ENCODE measurements around the gene CAPN6. TPM values are rescaled to one million over a fixed set of nuclear protein-coding genes. Genes with fewer than 3 reads are reported as not detected.

CAPN6 gene
- total RNA-seq, 4 donors from 2014 or later, result 0.13 to 1.6 (median 1.4) TPM; not detected in 1

DNA sequence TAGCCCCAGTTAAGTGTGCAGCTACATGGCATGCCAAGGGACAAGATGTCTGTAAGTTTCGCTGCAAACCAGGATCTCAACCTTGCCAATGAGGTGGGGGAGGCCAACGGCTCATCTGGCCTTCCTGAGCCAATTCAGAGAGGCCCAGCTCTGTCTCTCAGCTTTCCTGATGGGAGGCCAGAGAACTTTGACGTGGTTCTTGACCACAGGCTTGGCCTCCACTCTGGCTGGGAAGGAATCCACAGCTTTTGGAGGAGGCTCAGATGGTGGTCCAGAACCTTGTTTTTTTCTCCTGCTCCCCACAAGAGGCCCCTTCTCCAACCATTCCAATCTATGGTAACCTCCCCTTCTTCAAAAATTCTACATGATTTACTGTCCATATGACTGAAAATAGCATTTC, 9.8 kb downstream of the CAPN6 start:
- TF ChIP-seq POLR2A (IDR thresholded peaks at IDR 0.05), result no peak
- TF ChIP-seq, protein P1, sequence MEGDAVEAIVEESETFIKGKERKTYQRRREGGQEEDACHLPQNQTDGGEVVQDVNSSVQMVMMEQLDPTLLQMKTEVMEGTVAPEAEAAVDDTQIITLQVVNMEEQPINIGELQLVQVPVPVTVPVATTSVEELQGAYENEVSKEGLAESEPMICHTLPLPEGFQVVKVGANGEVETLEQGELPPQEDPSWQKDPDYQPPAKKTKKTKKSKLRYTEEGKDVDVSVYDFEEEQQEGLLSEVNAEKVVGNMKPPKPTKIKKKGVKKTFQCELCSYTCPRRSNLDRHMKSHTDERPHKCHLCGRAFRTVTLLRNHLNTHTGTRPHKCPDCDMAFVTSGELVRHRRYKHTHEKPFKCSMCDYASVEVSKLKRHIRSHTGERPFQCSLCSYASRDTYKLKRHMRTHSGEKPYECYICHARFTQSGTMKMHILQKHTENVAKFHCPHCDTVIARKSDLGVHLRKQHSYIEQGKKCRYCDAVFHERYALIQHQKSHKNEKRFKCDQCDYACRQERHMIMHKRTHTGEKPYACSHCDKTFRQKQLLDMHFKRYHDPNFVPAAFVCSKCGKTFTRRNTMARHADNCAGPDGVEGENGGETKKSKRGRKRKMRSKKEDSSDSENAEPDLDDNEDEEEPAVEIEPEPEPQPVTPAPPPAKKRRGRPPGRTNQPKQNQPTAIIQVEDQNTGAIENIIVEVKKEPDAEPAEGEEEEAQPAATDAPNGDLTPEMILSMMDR (IDR thresholded peaks at IDR 0.05), result no peak
- WGBS, 2 donors, result 61 to 85% methylated on average over 2 to 3 of the region's 3 CpGs
- no peaks in the 10 kb centered on the region for H3K27me3 ChIP-seq
- H3K27ac ChIP-seq, result no peak overlapping the region
- intact Hi-C loops (cut with DNase I), result no loop called here
- no peaks in the 10 kb centered on the region for H3K36me3 ChIP-seq
- DNase-seq, result no peak
- no peaks in the 10 kb centered on the region for H3K9me3 ChIP-seq
- H3K4me1 ChIP-seq, result no peaks in the 10 kb centered on the region
- H3K4me3 ChIP-seq (replicated peaks in 1 of 3), result no peak overlapping the region

DNA sequence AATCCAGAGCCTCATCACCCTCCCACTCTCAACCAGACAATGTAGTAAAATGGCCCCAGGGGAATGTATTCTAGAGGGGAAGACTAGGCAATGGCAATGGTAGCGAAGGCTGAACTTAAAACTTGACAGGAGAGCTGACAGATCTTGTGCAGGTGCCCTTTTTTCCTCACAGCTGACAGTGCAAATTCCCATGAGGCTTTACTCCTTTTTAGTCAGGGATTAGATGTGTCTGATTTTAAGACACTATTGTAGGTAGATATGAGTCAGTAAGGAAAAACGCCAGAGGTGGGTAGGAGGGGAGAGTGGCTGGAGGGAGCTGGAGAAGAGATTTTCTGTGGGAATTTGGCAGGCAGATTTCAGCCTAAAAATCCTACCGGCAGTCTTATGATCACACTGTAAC, 10.7 kb downstream of the CAPN6 start:
- H3K4me1 ChIP-seq, result no peaks in the 10 kb centered on the region
- DNase-seq, result no peak
- H3K27me3 ChIP-seq, result no peaks in the 10 kb centered on the region
- H3K4me3 ChIP-seq (replicated peaks in 1 of 3), result no peak overlapping the region
- no peak for TF ChIP-seq POLR2A (IDR thresholded peaks at IDR 0.05)
- TF ChIP-seq, protein P1 (IDR thresholded peaks at IDR 0.05), result no peak
- 81 to 90% methylated on average over 3 of the region's 3 CpGs for WGBS, 2 donors
- H3K9me3 ChIP-seq, result no peaks in the 10 kb centered on the region
- H3K27ac ChIP-seq, result no peak overlapping the region
- intact Hi-C loops (cut with DNase I), result no loop called here
- no peaks in the 10 kb centered on the region for H3K36me3 ChIP-seq

DNA sequence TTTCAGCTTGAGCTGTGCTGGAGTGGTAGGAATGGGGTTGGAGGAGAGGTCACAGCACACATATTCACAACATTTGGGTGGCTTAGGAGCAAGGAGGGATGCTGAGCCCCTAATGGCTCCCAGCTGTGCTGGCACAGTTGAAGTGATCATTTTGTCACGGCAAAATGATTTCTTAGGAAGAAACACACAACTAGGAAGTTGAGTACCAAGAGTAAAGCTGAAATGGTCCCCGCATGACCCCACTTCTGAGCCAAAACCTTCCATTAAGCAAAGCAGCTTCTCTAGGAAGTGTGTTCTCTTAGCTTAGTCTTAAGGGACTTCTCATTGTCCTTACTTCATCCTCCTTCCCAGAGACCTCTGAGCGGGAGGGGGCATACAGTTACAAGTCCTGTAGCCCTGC, 12.6 kb downstream of the CAPN6 start:
- Histone ChIP-seq H3K4me3 (replicated peaks in 1 of 3) (no peak overlapping the region), H3K27ac (no peak overlapping the region), H3K4me1 (no peaks in the 10 kb centered on the region), H3K27me3 (no peaks in the 10 kb centered on the region), H3K36me3 (no peaks in the 10 kb centered on the region), H3K9me3 (no peaks in the 10 kb centered on the region)
- 65 to 69% methylated on average over 3 of the region's 3 CpGs for WGBS, 2 donors
- no peak for TF ChIP-seq POLR2A (IDR thresholded peaks at IDR 0.05)
- TF ChIP-seq, protein P1 (IDR thresholded peaks at IDR 0.05), result no peak
- intact Hi-C loops (cut with DNase I), result no loop called here
- no peak for DNase-seq

DNA sequence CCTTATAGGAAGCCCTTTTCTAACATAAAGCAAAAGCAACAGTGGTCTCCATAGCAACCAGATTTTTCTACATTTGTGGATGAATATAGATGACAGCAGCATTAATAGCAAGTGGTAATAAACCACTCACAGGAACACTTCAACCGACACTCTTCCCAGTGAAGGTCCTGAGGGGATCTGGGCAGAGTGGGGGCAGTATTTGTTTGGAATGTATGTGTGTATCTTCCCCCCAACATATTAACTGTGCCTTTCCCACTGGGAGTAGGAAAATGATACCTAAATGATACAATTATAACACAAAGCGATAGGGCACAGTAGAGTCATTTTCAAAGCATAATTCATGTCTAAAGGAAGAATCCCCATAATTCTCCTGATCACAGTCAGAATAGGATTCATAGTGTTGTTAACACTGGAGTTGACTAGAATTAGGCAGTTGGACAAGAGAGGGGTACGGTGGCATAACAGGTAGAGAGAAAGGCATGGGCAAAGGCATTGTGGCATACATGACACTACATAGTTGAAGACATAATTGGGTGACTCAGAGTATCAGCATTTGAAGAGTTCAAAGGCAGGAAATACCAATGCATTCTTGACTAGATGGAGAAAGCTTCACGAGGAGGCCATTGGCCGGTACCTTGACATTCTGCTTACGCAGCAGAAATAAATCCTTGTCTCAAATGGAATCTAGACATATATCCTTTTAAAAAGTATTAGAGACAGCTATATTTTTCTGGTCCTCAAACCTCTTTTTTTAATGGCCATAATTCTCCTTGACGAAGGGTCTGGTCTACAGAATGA, 15.2 kb downstream of the CAPN6 start:
- H3K4me1 ChIP-seq, result no peaks in the 10 kb centered on the region
- intact Hi-C loops (cut with DNase I), result no loop called here
- DNase-seq, result no peak
- H3K4me3 ChIP-seq (replicated peaks in 1 of 3), result no peak overlapping the region
- TF ChIP-seq POLR2A (IDR thresholded peaks at IDR 0.05), result no peak
- TF ChIP-seq, protein P1 (IDR thresholded peaks at IDR 0.05), result no peak
- WGBS, 2 donors, result 86 to 87% methylated on average over 7 of the region's 7 CpGs
- H3K27ac ChIP-seq, result no peak overlapping the region
- no peaks in the 10 kb centered on the region for H3K9me3 ChIP-seq
- no peaks in the 10 kb centered on the region for H3K36me3 ChIP-seq
- H3K27me3 ChIP-seq, result no peaks in the 10 kb centered on the region

DNA sequence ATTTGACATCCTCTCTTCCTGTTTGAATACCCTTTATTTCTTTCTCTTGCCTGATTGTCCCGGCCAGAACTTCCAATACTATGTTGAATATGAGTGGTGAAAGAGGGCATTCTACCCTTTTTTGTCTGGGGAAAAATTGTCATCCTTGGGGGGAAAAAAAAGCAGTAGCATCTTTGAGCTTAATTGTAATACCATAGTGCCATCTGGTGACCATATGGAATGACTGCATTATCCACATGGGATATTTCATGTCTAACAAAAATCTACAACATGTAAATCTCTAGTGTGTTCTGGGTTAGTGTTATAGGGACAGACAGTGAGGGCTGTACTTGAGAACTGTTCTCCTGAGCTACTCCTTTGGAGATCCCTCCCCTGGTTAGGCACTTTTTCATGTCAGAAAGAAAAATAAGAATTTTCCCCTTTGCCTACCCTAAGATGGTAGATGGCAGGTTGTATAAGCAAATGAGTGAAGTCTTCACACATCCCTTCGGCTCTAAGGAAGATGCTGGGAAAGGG, 26.0 kb downstream of the CAPN6 start:
- intact Hi-C loops (cut with DNase I), result no loop called here
- Histone ChIP-seq H3K9me3 (no peaks in the 10 kb centered on the region), H3K27me3 (no peaks in the 10 kb centered on the region), H3K36me3 (no peaks in the 10 kb centered on the region), H3K27ac (no peak overlapping the region), H3K4me1 (no peaks in the 10 kb centered on the region), H3K4me3 (replicated peaks in 1 of 3) (no peak overlapping the region)
- TF ChIP-seq, protein P1 (IDR thresholded peaks at IDR 0.05), result peak in 3 of 6 experiments; percentile 32 to 37 (median 35)
- TF ChIP-seq POLR2A (IDR thresholded peaks at IDR 0.05), result no peak
- no peak for DNase-seq
- WGBS, 2 donors, result 23 to 41% methylated on average over 2 of the region's 2 CpGs
